NCI-H774 (cell line): Measurements from ENCODE around the gene ARHGDIG.
"Not testable (repeated sequence)": the region's sequence is repeated elsewhere in the genome, so short reads cannot be mapped to it uniquely, and the experiment has no call there.

Experiments
- DNase-seq: peaks from one replicate; lab custom pipeline; 2025; lab: John Stamatoyannopoulos, UW

The ARHGDIG gene

GRCh38 chr16:330741-331140 lies 50.4 kb downstream of the ARHGDIG start:
- no peak for DNase-seq

DNA sequence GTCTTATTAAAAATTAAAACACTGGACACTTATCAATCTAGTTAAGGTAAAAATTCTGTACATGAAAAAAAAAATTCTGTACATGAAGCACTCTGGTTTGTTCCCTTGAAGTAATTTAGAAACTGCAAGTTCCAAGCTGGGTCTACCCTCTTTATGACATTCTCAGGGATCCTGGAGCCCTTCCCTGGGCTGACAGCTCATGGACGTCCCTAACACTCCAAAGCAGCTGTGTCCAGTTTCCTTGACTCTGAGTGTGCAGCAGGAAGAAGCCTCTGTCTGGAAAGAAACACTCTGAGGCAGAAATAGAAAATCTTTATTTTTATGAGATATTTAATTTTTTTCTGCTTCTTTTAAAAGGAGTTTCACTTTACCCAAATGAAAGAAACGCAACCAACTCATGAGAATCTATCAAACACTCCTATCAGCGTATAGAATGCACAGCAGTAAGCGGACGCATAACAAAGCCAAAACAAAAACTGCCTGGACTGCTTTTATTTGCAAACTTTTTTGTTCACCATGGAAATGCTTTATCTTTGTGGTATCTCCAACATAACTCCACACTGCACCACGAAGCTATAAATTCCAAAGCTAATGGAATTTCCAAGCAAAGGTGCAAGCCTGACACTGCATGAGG lies 50.9 kb downstream of the ARHGDIG start:
- DNase-seq: not testable (repeated sequence)
